ENCODE results near the gene LRP5. TPM values are rescaled to one million over a fixed set of nuclear protein-coding genes. Genes with fewer than 3 reads are reported as not detected.
"Not testable (repeated sequence)": the region's sequence is repeated elsewhere in the genome, so short reads cannot be mapped to it uniquely, and the experiment has no call there.

LRP5 gene
- total RNA-seq, 1 experiment from 2014 or later = 17.2 TPM

- no peak for DNase-seq (ENCODE audit: low read depth)
Observed at GRCh38 chr11:68329536-68329935, 17.1 kb downstream of the LRP5 start.

- no peak for DNase-seq (ENCODE audit: low read depth)
Observed at GRCh38 chr11:68329978-68330699, 17.7 kb downstream of the LRP5 start.

GRCh38 chr11:68330700-68331337 is 18.4 kb downstream of the LRP5 start:
- DNase-seq (ENCODE audit: low read depth) = no peak

- no peak for DNase-seq (ENCODE audit: low read depth)
Observed at GRCh38 chr11:68331338-68331947, 19.1 kb downstream of the LRP5 start.

- no peak for DNase-seq (ENCODE audit: low read depth)
Observed at GRCh38 chr11:68332186-68332585, 19.8 kb downstream of the LRP5 start.

GRCh38 chr11:68333173-68333572 is 20.8 kb downstream of the LRP5 start:
- no peak for DNase-seq (ENCODE audit: low read depth)

- no peak for DNase-seq (ENCODE audit: low read depth)
Observed at GRCh38 chr11:68334923-68335322, 22.5 kb downstream of the LRP5 start.

GRCh38 chr11:68335683-68336082 is 23.3 kb downstream of the LRP5 start:
- no peak for DNase-seq (ENCODE audit: low read depth)

GRCh38 chr11:68336716-68337115 is 24.3 kb downstream of the LRP5 start:
- no peak for DNase-seq (ENCODE audit: low read depth)

GRCh38 chr11:68337399-68337835 is 25.0 kb downstream of the LRP5 start:
- DNase-seq (ENCODE audit: low read depth) = no peak

- DNase-seq (ENCODE audit: low read depth) = peak; percentile 35
Observed at GRCh38 chr11:68338051-68338780, 25.8 kb downstream of the LRP5 start.

- DNase-seq (ENCODE audit: low read depth) = no peak
Observed at GRCh38 chr11:68340003-68340767, 27.8 kb downstream of the LRP5 start.

- DNase-seq (ENCODE audit: low read depth) = peak; percentile 39
Observed at GRCh38 chr11:68340784-68341556, 28.6 kb downstream of the LRP5 start.

- DNase-seq (ENCODE audit: low read depth) = no peak
Observed at GRCh38 chr11:68341557-68342458, 29.4 kb downstream of the LRP5 start.

- DNase-seq (ENCODE audit: low read depth) = peak; percentile 66
Observed at GRCh38 chr11:68342459-68343158, 30.2 kb downstream of the LRP5 start.

GRCh38 chr11:68343761-68344256 is 31.4 kb downstream of the LRP5 start:
- DNase-seq (ENCODE audit: low read depth) = no peak

GRCh38 chr11:68344821-68345220 is 32.4 kb downstream of the LRP5 start:
- not testable (repeated sequence) for DNase-seq (ENCODE audit: low read depth)

- DNase-seq (ENCODE audit: low read depth) = no peak
Observed at GRCh38 chr11:68345776-68346461, 33.5 kb downstream of the LRP5 start.
